GM18498 (cell line): ENCODE data around the gene BCL7A.

ENCODE experiments used
- ATAC-seq: cut with Tn5 transposase; IDR thresholded peaks from one replicate; pipeline ENCODE4 v1.9.1; 2021; ENCODE audit warnings: mild to moderate bottlenecking, moderate library complexity; ENCODE audit not compliant: unreplicated experiment

The BCL7A gene

DNA sequence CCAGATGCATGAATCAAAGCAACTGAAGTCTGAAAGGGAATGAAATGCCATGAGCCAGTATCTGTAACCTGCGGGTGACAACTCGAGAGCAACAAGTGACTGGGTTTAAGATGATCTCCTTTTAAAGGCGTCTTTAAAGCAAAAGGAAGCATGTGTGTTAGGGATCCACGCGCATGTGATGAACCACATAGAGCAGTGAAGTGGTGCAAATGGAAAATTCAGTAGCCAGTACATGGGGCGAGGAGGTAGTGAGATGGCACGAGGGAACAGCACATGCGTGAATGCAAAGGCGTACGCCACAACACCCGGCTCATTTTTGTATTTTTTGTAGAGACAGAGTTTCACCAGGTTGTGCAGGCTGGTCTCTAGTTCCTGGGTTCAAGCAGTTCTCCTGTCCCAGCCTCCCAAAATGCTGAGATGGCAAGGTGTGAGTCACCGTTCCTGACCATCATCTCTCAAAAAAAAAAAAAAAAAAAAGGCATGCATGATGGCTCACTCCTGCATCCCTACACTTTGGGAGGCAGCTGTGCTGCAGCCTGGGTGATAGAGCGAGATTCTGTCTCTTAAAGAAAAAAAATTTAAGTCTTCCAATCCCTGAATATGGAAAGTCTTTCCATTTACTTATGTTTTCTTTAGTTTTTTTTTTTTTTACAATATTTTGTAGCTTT, 24.6 kb upstream of the BCL7A start:
- ATAC-seq = no peak

DNA sequence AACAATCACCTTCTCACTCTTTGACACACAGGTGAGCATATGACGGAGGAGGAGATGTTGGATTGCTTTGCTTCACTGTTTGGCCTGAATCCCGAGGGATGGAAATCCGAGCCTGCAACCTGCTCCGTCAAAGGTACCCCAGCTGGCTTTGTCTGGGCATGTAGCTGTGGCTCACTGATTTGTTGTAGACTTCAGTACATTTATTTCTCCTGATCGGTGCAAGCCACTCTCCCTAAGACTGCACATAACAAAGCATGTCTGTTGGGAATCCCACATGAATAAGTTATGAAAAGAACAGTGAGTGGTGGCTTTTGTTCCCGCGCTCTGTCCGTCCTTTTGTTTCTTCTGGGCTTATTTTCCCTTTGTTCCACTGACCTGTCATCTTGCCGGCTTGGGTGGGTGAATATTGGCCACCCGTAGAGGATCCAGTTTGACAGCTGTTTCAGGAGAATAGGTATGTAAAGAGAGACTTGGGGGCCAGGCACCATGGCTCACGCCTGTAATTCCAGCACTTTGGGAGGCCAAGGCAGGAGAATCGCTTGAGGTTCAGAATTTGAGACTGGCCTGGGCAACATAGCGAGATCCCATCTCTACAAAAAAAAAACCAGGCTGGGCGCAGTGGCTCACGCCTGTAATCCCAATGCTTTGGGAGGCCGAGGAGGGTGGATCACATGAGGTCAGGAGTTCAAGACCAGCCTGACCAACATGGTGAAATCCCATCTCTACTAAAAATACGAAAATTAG, 20.0 kb upstream of the BCL7A start:
- no peak for ATAC-seq

DNA sequence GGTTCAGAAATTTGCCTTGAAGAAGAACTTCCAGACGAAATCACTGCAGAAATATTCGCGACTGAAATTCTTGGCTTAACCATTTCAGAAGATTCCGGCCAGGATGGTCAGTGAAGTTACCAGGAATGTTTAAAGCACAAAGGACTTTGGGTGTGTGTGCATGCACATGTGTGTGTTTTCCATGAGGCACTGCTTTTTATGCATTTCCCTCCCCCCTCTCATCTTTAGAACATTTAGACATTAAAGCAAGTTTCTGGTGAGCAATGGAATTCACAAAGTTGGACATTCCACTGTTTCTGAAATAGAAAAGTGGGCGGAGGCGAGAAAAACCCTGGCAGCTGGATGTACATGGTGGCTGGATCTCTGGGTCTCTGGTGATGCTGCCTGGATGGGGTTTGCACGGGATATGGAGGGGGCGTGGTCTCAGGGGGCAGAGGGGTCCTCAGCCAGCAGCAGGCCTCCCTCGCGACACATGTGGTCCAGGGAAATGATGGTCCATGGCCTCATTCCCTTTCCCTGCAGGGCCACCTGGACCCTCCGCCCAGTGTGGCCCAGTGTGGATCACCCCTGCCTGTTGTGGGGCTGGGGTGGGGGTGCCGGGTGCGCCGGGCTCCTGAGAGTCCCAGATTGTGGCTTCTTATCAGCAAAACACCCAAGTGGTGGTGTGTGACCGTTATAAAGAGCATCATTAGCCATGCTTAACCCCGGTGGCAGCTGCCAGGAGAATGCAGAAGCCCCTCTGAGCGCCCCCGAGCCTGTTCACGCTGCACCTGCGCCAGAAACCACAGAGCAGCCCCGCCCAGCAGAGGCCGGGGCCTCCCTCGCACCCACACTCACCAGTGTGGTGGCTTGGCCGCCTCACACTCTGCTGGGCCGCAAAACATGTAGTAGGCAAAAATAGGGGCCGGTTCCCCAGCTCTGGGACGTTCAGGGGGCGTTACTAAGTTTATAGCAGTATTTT, 17.8 kb upstream of the BCL7A start:
- ATAC-seq = no peak

DNA sequence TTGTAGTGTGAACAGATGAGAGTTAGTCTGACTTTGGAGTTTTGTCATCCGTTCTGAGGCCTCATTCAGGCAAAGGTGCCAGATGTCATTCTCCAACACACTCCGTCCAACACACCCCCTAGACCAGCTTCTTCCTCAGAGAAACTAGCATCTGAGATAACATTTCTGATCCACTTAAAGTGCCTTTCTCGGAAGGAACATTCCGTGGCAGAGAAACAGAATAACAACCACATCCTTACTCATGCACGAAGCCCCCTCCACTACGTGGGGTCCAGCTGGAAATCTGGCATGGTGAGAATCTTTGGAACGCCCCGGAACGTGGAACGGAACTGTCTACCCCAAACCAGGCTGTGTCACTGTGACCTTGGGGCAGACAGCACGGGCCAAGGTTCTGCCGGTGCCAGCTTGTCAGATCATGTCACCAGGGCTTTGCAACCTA, 17.0 kb upstream of the BCL7A start:
- no peak for ATAC-seq

DNA sequence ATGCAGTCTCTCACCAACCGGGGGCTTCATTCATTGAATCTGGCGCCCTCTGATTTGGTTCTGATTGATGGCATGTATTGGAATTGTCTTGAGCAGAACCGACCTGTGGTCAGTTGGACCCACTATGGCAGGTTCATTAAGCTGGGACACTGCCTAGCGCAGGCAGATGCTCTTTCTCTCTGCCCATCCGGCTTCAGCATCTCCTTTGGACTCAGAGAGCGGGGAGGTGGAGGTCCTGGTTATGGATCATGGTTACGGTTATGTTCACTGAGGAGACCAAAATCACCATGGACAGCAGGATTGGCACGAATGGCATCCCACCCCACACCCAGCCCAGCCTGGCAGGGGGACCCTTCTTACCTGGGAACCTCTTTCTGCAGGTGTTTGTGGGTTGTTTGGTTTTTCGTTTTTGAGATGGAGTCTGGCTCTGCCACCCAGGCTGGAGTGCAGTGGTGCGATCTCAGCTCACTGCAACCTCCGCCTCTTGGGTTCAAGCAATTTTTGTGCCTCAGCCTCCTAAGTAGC, 16.4 kb upstream of the BCL7A start:
- no peak for ATAC-seq

DNA sequence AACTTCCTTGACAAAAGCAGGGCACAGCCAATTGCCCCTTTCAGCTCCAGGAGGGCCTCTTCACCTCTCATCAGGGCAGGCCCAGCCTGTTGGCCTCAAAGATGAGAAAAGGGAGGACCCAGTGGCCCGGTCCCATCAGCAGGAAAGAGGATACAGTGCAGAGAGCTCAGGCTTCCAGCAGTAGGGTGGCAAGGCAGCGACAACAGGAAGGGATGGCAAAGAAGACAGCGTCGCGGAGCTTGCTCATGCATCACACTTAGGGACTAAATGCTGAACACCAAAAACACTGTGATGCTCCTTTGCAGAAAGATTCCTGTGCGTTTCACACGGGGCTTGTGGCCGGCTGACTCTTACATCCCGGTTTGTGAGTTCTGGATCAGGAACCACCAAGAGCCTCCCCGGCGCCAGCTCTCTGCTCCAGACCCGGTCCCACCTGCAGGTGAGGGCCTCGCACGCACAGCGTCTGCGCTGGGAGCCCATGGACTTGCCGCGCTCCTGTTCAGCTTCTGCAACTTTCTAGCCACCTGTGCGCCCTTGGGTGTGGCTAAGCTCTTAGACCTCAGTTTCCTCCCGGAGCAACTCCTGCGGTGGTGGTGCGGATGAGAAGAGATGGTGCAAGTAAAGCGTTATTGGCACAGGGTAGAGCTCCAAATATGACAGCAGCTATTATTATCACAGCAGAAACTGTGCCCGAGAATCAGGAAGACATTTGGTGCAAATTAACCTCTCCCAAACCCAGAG, 15.3 kb upstream of the BCL7A start:
- no peak for ATAC-seq

DNA sequence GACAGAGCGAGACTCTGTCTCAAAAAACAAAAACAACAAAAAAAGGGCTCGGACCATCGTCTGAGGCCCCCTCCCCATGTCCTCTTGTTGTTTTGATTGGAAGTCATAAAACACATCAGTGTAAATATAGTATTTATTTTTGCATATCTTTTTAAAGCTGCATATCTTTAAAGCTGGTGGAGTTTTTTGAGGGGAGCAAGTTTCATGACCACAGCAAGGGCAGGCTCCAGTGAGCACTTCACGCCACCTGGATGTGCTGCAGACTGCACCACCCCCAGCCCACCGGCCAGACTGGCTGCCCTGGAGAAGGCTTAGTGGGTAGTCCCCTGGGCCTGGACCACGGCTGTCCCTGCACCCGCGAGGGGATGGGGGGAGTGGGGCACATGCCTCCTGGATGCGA, 11.9 kb upstream of the BCL7A start:
- ATAC-seq = no peak

DNA sequence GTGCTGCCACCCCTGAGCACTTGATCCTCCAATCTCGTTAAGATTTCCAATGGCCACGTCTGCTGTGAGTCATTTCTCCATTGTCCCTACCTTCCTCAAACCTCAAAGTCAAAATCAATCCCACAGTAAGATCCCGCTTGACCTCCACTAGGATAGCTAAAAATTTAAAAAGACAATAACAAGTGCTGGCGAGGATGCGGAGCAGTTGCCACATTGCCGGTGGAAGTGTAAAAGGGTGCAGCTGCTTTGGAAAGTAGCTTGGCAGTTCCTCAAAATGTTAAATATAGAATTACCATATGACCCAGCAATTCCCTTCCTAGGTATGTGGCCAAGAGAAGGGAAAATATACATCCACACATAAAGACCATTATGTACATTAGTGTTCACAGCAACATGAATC, 9.5 kb upstream of the BCL7A start:
- ATAC-seq = no peak

DNA sequence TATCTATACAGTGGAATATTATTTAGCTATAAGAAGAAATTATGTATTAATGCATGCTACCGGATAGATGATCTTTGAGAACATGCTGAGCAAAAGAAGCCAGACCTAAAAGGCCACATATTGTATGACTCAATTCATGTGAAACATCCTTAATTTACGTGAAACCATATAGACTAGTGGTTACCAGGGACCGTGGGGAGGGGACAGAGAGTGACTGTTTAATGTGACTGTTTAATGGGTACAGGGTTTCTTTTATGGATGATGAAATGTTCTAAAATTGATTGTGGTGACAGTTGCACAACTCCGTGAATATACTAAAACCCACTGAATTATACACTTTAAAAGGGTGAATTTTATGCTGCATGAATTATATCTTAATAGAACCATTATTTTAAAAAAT, 8.5 kb upstream of the BCL7A start:
- ATAC-seq = no peak

DNA sequence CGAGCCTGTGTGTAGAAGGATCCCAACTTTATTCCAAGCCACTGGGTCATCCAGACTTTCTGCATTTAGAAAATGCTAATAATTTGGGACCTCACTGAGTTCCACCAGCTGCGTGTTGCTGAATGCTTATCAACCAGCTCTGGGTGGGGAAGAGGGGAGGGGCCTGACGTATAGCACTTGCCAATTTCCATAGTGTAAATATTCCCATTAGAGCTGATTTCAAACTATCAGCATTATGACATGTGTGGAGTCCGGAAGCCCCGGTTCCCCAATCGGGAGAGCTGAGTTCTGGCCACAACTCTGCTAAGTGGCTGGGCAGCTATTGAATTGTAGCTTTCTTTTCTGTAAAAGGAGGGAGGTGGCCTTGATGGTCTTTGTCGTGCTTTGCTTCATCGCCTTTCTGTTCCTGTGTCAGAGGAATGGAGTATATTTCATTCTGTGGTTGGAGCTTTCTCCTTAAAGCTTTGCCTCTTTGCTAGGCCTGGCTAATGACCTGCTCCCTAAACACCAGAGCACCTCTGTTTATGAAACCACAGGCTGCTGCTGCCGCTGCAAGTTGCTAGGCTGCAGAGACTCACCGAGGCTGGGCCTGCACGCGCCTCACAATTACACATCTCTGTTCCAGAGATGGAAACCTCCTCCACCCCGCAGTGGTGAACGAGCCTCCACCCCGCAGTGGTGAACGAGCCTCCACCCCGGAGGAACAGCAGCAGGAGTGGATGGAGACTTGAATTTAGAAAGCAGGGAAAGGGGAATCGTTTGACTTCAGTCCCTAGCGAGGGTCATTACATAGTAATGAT, 7.7 kb upstream of the BCL7A start:
- no peak for ATAC-seq

DNA sequence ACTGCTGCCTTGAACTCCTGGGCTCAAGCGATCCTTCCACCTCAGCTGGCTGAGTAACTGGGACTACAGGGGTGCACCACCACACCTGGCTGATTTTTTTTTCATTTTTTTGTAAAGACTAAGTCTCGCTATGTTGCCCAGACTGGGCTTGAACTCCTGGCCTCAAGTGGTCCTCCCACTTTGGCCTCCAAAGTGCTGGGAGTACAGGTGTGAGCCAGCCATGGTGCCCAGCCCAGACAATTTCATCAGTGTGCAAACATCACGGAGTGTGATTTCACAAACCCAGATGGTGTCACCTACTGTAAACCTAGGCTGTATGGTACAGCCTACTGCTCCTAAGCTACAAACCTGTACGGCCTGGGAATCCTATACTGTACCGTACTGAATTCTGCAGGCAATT, 6.9 kb upstream of the BCL7A start:
- ATAC-seq = no peak

DNA sequence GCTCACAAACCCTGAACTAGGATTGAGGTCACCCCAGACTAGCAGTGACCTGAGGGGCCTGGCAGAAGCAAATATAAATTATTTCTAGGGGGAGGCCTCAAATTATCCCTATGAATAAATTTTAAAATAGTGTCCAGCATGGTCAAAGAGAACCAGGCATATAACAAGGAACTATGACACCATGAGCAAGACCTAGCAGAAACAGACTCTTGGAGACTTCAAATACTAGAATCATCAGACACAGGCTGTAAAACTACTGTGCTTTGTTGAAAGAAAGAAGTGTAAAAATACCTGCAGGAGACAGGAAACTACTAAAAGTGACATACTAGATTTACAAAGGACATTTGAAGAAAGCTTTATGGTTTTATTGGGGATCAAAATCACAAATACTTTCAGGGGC, 3.2 kb upstream of the BCL7A start:
- ATAC-seq = no peak

DNA sequence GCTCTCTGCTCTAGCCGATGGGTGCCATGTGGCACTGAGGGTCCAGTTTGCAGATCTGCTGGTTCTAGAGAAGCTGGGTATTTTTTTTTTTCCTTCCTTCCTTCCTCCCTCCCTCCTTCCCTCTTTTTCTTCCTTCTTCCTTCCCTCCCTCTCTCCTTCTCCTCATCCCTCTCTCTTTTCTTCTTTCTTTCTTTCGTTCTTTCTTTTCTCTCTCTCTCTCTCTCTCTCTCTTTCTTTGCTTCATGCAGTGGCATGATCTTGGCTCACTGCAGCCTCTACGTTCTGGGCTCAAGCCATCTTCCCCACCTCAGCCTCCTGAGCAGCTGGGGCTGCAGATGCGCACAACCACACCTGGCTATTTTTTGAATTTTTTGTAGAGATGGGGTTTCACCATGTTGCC, 2.7 kb upstream of the BCL7A start:
- ATAC-seq = no peak

DNA sequence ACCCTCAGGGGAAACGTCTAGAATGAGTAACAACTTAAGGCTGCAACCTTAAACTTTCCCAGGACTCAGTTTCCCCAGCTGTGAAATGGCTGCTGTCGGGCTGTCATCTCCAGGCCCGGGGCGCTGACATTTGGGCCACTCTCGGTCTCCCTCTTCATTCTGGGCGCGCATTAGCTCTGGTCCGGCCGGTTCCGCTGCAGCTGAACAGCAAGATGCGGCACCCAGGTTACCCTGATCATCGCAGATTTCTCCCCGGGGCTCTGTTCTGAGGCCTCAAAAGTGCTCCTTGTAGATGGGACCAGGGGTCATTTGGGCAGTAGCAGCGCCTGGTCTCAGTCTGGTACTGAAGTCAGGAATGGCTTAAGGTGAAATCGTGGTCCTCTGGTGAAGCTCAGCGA, 890 bp upstream of the BCL7A start:
- ATAC-seq = no peak

DNA sequence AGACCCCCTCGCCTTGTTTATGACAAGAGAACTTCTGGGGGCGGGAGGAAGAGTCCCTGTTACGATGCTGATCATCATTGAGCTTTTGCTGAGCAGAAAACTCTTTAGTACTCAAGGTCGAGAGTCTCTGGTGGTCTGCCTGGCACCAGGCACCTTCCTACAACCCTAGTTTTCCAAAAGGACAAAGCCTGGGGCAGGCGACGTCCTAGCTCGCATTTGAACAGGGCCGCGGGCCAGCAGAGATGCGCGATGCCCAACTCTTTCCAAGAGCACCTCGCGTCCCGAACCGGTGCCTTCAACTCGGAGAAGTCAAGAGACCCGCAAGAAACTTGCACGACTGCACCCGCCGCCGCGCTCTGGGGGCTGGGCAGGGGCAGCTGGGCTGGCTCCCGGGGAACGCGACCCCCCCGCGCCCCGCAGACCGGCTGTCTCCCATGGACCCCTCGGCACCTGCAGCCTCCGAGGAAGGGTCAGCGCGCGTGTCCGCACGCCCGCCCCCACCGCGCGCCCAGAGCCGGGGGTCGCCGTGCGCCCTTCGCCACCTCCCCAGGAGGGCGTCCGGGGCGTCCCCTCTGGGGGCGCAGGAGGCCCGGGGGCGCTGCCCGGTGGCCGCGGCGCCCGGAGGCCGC, 377 bp upstream of the BCL7A start:
- ATAC-seq = no peak

DNA sequence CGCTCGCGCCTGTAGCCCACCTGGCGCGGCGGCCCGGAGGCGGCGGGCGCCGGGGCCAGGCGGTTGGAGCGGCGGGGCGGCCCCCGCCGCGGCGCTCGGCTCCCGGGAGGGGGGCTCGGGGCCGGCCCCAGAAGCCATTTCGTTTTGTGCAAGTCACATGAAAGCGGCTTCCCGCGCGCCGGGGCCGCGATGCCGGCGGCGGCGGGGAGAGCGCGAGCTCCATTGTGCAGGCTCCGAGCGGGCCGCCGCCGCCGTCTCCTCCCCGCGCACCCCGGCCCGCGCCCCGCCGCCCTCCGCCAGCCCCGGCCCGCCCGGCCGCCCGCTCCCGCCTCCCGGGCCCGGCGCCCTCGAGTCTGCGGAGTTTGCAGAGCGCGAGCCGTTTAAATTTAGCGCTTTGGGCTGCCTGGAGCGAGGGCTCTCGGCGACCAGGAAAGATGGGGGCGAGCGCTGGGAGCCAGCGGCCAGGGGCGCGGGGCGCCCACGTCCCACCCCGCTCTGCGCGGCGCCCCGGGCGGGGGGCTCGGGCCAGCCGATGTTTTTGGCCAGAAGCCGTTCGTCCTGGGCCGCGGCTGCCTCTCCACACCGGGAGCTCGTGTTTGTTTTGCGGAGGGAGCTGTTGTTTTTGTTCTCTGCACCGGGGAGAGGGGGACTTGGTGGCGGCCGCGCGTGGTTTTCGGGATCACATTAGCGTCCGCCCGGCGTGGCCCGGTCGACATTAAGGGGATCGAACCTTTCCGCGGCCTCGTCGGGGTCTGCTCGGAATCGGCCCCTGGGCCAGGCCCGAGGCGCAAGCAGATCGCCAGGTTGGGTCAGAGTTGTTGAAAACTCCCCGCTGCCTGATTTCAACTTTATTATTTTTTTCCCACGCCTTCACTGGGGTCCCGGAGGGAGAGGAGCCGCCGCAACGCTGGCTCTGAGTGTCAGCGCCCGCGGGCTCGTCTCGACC, 982 bp downstream of the BCL7A start:
- peak; percentile 24 for ATAC-seq

DNA sequence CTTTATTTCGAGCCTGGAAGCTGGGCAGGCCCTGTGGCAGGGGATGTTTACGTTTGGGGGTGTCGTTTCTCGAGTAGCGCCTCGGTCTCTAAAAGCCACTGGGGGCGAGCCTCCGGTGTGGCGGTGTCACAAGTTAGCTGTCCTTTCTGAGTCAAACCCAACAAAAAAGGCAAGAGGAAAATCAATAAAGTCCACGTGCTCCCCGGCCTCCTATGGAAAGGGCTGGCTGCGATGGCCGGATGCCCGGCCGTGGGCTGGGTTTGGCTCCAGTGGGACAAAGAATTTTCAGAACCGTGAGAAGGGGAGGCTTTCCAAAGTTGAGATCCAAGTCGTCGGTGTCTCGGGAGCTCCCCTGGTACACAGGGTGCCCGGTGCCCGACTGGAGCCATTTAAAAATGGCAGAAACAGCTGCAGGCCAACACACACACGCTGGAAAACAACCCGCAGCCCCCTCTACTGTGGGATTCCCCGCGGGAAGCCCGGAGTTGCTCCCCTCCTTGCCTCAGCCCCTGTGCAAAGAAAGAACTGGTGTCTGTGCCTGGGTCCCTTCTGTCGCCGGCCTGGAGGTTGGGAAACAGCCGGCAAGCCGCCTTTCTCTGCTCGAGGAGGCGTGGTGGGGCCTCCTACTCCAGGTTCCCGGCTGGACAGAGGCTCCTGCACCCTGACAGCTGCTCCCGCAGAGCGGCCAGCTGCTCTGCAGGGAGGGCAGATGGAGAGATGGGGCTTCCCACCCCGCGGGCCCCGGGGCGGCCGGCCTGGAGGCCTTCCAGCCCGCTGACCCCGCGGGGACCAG, 1.9 kb downstream of the BCL7A start:
- no peak for ATAC-seq
